ENCODE data around the gene TAB2. TPM values are rescaled to one million over a fixed set of nuclear protein-coding genes. Genes with fewer than 3 reads are reported as not detected.

TAB2 gene
- total and polyA plus RNA-seq, 2 of the 8 experiments (the other 6 are each of a cell fraction or from before 2014, with no cell fraction given), result 40.4 to 63.0 TPM

- Histone ChIP-seq H3K36me3 (ENCODE audit: control insufficient read depth in 2 of 4, insufficient read depth in 4 of 4, low read length in 3 of 4) (no peaks in the 10 kb centered on the region), H2BK20ac (ENCODE audit: low read length) (no peak overlapping the region), H3K18ac (ENCODE audit: extremely low read depth, low read length) (no peak overlapping the region), H3K23me2 (ENCODE audit: low read depth, low read length) (no peaks in the 10 kb centered on the region), H3K4me3 (ENCODE audit: extremely low read depth in 1 of 4, insufficient read depth in 2 of 4, low read depth in 3 of 4, low read length in 4 of 4) (no peak overlapping the region), H2BK5ac (ENCODE audit: low read depth, low read length) (no peak overlapping the region), H3K4me2 (ENCODE audit: insufficient read depth in 1 of 2, low read depth in 2 of 2, low read length in 2 of 2) (no peak overlapping the region), H3K4me1 (replicated peaks in 1 of 4; ENCODE audit: control insufficient read depth in 3 of 4, insufficient read depth in 4 of 4, low read length in 3 of 4) (peaks cover 0 to 23% (median 6%) of the 10 kb centered on the region in 4 experiments; a peak in 5 of 7 replicates), H2BK120ac (replicated peaks; ENCODE audit: low read depth, low read length) (no peak overlapping the region), H4K8ac (ENCODE audit: extremely low read depth, insufficient read depth, low read length) (no peak overlapping the region), H3K23ac (ENCODE audit: insufficient read length) (no peak overlapping the region), H3K9ac (replicated peaks in 1 of 4; ENCODE audit: extremely low read depth in 1 of 4, low read depth in 3 of 4, low read length in 3 of 4) (no peak overlapping the region), H4K91ac (replicated peaks; ENCODE audit: insufficient read length, low read length) (no peak overlapping the region), H3K79me2 (ENCODE audit: control insufficient read depth in 1 of 2, insufficient read depth in 2 of 2, low read length in 2 of 2) (peaks cover 27 to 100% of the 10 kb centered on the region in 2 experiments), H3K79me1 (ENCODE audit: low read depth, low read length) (no peaks in the 10 kb centered on the region; the same call in none of the 2 replicates), H2BK12ac (ENCODE audit: low read depth, low read length) (no peak overlapping the region), H3K27me3 (replicated peaks in 1 of 4; ENCODE audit: control insufficient read depth in 3 of 4, extremely low read depth in 1 of 4, insufficient read depth in 3 of 4, low read length in 3 of 4) (no peaks in the 10 kb centered on the region), H3K56ac (replicated peaks; ENCODE audit: insufficient read length, low read depth, low read length) (no peak overlapping the region), H3K14ac (ENCODE audit: insufficient read length) (no peak overlapping the region), H2BK15ac (ENCODE audit: low read length) (no peak overlapping the region), H2AK5ac (ENCODE audit: low read depth, low read length) (no peak overlapping the region), H3K4ac (replicated peaks; ENCODE audit: insufficient read length, low read depth, low read length) (no peak overlapping the region), H4K5ac (ENCODE audit: insufficient read length, low read depth, low read length) (no peak overlapping the region), H4K20me1 (replicated peaks in 1 of 2; ENCODE audit: control insufficient read depth in 1 of 2, insufficient read depth in 2 of 2, low read length in 2 of 2) (peaks cover 11 to 12% of the 10 kb centered on the region in 2 experiments), H3K9me3 (ENCODE audit: insufficient read depth in 2 of 2, low read depth in 1 of 2, low read length in 1 of 2) (no peaks in the 10 kb centered on the region), H3K27ac (ENCODE audit: low read depth, low read length) (no peak overlapping the region), H2AFZ (ENCODE audit: low read length) (no peak overlapping the region)
- WGBS, 2 experiments (ENCODE audit: extremely low coverage in 1 of 2, insufficient coverage in 1 of 2, insufficient read length in 1 of 2, insufficient replicate concordance in 2 of 2, low coverage in 1 of 2, low lambda C conversion rate in 2 of 2, missing lambda C conversion rate in 1 of 2), result 62% methylated on average over 2 of the region's 2 CpGs; no CpG with 5 or more reads in 1 of the 2 experiments
- no peak for FAIRE-seq
- CTCF ChIA-PET (ENCODE audit: partially characterized antibody), result no interaction called here
- DNase-seq (ENCODE audit: low read depth in 1 of 2, low spot score in 2 of 2), result no peak
- POLR2A ChIA-PET (ENCODE audit: partially characterized antibody), result interaction anchor here (1.9 kb wide), 1 partner anchor 13 kb away, joined by 10 read pairs; the partner anchor contains the start of gene TAB2
- TF ChIP-seq POU5F1 (IDR thresholded peaks at IDR 0.05; ENCODE audit: low read depth, low read length) (no peak), CTCF (IDR thresholded peaks at IDR 0.05; ENCODE audit: control extremely low read depth in 1 of 3, insufficient read depth in 1 of 3, low read depth in 1 of 3, low read length in 3 of 3) (no peak), EGR1 (IDR thresholded peaks at IDR 0.05; ENCODE audit: borderline replicate concordance, low read depth, low read length) (no peak), SIN3A (conservative IDR thresholded peaks at IDR 0.05 in 1 of 2, IDR thresholded peaks at IDR 0.05 in 1 of 2; ENCODE audit: low read depth in 1 of 2, low read length in 2 of 2) (no peak), POLR2AphosphoS5 (IDR thresholded peaks at IDR 0.05; ENCODE audit: low read depth, low read length) (no peak), HDAC2 (IDR thresholded peaks at IDR 0.05; ENCODE audit: borderline replicate concordance in 1 of 2, low read depth in 2 of 2, low read length in 2 of 2) (no peak), BRCA1 (IDR thresholded peaks at IDR 0.05; ENCODE audit: low read depth, low read length) (no peak), TCF12 (IDR thresholded peaks at IDR 0.05; ENCODE audit: low read depth, low read length) (no peak), SRF (IDR thresholded peaks at IDR 0.05; ENCODE audit: low read depth, low read length) (no peak), CBX8 (IDR thresholded peaks at IDR 0.05; ENCODE audit: borderline replicate concordance, low read depth, low read length) (no peak), JUN (IDR thresholded peaks at IDR 0.05; ENCODE audit: low read depth, low read length) (no peak), NRF1 (IDR thresholded peaks at IDR 0.05; ENCODE audit: low read depth, low read length) (no peak)
Observed at GRCh38 chr6:149330133-149330532, 12.6 kb downstream of the TAB2 start.
